G401 (cell line): ENCODE results near the gene TBR1. TPM values are rescaled to one million over a fixed set of nuclear protein-coding genes. Genes with fewer than 3 reads are reported as not detected.
A peak's percentile ranks its signal among the peaks of the same experiment; 100 is the strongest.

Source experiments
- DNase-seq: peaks from one replicate; pipeline ENCODE4 v3.0.0-alpha.2; 2015; ENCODE audit warnings: low spot score
- in situ Hi-C: cut with HindIII; loops from 2 replicates; pipeline ENCODE4 v1.10.0; 2016; ENCODE audit warnings: low sequenced_read_pairs, mixed read lengths
- total RNA-seq: library from RNA; depleted of rRNA; stranded (reverse); fragments of >200 nt; shearing (Covaris generic); gene quantifications from 2 replicates; pipeline ENCODE4 v1.2.3, GENCODE V29; 2014

The TBR1 gene
- total RNA-seq, 1 experiment from 2014 or later, result not detected

DNA sequence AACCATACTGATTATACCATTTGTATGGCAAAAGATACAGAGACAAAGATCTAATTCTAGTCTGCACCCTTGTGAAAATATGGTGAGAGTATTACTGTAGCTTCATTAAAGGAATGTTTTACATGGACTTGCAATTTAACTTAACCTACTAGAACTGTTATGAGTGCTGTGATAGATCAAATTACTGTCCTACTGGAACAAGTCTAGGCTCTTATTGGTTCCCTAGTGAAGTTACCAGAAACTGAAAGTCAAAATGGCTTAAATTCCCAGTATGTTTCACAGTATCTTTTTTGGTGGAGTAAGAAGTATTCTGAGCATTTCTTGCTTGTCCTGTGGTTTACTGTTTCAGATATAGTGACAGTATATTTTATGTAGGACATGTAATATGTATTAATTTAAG lies 3.8 kb upstream of the TBR1 start:
- in situ Hi-C loops, result no loop called here
- DNase-seq, result no peak

DNA sequence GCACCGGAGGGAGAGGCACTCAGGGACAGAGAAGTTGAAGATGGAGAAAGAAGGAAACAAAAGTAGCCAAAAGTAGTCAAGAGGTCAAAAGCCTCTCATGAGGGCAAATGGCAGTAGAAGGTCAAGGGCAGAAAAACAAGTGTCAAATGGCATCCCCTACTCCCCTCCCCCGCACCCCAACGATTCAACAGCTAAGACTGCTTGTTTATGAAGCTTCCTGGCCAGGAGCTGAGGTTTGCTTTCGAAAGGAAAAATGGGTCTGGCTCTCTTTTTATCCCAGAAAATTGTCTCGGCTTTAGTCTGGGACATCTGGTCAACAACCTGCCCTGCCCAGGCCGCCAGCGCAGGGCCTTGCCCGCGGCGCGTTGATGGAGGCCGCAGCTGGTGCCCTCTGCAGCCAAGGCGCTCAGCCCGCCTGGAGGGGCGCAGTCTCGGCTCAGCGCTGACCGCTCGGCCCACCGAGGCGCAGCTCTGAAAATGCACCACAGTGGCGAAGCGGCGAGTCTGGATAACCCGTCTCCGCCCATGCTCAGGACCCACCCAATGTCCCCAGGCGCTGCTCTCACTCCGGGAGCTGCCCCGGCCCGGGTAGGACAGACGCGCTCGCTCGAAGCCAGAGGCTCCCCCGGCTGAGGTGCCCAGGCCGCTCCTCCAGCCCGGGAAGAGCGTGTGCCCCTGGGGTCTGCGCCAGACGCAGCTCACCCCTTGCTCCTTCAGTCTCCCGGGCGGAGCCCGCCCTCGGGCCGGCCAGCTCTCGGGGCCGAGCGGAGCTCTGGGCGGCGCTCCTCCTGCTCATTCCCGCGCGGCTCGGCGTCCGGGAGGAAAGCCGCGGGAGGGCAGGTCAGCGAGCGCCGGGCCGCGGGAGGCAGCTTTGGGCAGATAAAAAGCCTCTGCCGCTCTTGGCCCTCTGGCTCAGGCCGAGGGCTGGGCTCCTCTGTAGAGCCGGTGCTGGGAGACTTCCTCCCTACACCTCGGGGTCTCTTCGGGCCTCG lies 1.8 kb upstream of the TBR1 start:
- peak; percentile 12 for DNase-seq
- in situ Hi-C loops, result no loop called here

DNA sequence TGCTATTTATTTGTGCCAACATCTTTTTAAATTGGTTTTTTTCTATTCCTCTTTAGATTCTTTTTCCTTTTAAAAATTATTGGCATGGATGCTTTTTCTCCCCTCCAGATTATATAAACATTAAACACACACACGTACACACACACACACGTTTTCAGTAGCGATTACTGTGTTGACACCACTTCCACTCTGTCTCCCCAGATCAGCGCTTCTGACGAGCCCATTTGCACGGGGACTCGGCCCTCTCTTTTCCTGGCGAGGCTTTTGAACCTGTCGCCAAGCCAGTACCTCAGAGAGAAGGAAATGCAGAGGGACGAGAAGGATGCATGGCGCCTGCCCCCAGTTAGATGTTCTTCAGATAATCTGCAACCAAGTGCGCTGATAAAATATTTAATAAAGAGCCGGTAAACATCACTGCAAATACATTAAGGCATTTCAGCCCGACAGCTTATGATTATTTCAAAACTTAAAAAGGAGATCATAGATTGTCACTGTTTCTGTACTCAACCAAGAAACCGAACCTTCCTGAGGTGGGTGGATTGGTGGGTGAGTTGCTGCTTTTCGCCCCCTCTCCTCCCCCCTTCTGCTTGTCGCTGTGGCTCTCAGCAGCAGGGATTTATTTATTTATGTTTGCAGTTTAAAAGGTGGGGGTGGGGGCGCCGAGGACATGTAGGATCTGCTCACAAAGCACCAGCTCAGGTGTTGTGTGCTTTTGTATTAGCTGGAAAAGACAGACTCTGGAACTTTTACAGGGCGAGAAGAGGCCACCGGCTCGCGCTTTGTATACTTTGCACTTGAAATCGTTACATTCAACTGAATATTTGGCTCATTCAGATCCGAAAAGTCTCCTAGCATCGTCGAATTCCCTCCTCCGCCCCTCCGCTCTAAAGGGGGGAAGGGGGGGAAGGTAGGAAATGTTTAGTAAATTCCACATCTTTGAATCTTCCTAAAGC lies 787 bp upstream of the TBR1 start:
- in situ Hi-C loops, result no loop called here
- peak; percentile 28 for DNase-seq

DNA sequence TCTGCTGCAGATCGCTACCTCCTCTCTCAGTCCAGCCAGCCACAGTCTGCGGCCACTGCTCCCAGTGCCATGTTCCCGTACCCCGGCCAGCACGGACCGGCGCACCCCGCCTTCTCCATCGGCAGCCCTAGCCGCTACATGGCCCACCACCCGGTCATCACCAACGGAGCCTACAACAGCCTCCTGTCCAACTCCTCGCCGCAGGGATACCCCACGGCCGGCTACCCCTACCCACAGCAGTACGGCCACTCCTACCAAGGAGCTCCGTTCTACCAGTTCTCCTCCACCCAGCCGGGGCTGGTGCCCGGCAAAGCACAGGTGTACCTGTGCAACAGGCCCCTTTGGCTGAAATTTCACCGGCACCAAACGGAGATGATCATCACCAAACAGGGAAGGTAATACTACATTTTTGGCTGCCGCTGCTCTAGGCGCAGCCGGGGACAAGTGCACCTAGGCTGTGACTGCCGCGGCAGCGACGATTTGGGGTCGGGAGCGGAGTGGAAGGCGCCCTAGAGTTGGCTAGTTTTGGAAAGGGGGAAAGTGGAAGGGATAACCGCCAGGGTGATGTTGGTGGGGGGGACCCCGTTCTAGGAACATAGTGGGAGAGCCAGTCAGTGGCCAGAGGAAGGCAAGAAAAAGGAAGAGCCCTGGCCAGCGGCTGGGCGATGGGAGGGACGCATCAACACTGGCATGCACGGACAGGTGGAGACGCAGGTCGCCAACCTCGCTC lies 776 bp downstream of the TBR1 start:
- in situ Hi-C loops, result no loop called here
- DNase-seq, result no peak

DNA sequence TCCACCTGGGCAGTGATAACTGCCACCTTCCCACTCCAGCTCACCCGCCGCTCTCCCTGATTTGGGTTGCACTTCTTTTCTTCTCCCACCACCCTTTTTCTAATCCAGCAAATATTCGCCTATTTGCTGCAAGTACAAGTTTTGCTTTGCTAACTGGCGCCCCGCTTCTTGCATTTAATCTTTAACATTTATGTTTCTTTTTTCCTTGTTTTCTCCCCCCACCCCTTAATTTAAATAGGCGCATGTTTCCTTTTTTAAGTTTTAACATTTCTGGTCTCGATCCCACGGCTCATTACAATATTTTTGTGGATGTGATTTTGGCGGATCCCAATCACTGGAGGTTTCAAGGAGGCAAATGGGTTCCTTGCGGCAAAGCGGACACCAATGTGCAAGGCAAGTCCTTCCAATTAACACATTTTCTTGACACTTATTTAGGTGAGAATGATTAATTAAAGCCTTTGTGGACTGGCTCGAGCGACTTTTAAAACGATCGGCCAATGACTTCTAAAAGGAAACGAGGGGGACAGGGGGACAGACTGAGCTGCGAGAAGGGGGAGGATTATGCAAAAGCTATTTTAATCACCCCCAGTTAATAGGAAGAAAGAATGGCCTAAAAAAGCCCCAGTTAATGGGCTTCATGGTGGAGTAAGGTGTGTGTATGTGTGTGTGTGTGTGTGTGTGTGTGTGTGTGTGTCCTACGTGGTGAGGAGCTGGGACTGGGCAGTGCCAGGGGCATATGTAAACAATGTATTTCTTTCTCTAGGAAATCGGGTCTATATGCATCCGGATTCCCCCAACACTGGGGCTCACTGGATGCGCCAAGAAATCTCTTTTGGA lies 1.6 kb downstream of the TBR1 start:
- in situ Hi-C loops, result no loop called here
- no peak for DNase-seq

DNA sequence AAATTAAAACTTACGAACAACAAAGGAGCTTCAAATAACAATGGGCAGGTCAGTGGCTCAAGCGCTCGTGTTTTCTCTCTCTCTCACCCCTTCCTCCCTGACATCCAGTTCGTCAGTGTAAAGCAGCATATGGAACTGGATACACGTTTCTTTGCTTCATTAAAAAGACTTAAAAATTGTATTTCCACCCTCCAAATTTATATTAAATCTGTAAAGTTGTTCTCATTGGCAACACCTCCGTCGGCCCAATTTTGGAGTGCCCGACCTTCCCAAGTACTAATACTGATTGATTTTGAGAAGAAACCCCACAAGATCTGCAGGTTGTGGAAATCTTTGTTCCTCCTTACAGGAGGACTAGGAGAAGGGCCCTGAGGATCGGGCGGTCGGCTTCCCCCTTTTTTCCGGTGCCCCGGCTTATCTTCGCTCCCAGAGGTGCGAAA lies 2.2 kb downstream of the TBR1 start:
- DNase-seq, result no peak
- in situ Hi-C loops, result no loop called here

DNA sequence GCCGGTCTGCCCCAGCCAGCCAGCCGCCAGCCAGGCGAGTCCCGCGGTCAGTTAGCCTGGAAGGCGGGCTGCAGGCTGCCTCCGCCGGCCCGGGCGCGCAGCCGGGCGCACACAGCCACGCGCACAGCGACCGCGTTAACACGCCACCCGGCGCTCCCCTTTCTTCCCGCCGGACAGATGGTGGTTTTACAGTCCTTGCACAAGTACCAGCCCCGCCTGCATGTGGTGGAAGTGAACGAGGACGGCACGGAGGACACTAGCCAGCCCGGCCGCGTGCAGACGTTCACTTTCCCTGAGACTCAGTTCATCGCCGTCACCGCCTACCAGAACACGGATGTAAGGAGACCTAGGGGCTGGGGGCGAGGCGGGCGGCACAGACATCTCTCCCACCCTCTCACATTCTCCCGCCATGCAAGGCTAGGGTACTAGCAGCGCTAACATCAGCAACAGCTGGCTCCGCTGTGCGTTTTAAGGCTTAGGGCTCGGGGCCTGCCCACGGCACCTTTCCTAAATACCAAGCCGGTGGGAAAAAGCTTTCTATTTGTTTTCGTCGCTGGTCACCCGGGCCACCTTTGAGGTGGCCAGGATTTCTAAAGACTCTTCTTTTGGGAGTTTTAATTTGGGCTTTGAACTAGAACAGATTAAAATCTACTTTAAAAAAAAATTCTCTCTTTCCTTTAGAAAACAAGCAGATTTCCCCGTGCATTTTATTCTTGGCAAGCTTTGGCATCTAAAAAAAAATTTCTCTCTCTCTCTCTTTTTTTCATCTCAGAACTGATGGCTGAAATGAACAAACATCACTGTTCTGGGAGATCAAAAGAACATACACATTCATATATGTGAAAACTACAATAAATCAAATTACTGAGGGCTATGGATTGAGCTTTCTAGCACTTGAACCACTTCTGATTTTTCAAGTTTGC lies 2.9 kb downstream of the TBR1 start:
- peak; percentile 11 for DNase-seq
- in situ Hi-C loops, result no loop called here

DNA sequence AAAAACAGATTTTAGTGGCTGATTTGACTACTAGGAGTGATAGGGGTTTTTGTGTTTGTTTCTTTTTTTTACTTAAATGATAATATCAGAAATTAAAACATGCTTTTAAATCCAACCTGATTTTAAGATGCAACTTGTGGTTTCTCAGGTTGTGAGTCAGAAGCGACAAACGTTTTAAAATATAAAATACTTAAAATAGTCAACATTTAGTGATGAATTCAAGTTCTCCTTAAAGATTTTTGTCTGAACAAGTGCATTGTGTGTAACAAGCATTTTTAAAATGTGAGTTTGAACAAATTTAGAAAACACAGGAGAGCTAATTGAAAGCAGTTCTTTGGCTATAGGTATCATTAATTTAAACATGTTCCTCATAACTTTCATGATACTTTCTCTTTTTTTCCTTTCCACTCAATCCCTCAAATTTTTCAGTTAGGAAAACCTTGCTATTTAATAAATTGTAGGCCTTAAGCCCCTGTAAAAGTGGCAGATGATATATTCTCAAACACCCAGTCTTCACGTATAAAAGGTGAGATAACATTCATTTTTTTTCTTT lies 3.6 kb downstream of the TBR1 start:
- in situ Hi-C loops, result no loop called here
- DNase-seq, result no peak

DNA sequence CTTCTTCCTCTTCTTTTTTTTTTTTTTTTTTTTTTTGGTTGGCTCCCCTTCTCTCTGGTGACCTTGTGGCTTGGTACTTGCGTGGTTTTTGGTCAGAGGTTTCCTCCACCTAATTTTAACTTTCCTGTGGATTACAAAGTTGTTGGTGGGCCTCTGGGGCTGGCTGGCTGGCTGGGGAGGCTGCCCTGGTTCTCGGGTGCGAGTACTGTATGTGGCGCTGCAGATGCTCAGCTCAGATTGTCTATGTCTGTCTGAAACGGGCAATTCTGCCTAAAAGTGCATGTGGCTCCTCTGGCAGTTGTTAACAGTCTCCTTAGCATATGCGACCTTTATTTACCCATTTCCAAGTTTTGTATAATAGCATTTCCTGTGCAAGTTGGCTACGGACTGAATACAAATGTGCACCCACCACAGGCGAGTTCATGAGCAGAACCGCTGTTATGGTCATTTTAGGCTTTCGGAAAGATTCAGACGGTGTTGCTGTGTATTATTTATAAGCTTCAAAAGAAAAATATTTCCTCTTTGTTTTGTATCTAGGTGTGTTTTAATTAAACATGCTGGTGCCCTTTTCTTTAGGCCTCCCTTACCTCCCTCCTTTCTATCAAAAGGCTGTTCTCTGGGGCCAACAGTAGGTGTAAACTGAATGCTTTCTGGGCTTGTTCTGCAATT lies 4.4 kb downstream of the TBR1 start:
- no peak for DNase-seq
- in situ Hi-C loops, result no loop called here

DNA sequence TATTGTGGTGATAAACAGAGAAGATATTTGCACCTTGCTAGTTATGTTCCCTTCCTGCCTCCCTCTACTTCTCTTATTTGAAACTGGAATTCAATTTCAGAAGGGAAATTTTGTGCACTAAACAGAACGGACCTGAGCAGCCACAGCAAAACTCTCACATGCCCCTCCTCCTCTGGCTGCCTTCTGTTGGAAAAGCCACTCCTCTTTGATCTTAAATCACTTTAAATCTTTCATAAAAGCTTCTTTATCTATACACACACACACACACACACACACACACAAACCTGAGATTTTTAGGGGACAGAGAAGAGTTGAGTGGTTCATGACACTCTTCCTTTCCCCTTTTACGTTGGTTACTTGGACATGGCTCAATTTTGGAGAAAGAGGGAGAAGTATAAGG lies 5.6 kb downstream of the TBR1 start:
- no peak for DNase-seq
- in situ Hi-C loops, result no loop called here

DNA sequence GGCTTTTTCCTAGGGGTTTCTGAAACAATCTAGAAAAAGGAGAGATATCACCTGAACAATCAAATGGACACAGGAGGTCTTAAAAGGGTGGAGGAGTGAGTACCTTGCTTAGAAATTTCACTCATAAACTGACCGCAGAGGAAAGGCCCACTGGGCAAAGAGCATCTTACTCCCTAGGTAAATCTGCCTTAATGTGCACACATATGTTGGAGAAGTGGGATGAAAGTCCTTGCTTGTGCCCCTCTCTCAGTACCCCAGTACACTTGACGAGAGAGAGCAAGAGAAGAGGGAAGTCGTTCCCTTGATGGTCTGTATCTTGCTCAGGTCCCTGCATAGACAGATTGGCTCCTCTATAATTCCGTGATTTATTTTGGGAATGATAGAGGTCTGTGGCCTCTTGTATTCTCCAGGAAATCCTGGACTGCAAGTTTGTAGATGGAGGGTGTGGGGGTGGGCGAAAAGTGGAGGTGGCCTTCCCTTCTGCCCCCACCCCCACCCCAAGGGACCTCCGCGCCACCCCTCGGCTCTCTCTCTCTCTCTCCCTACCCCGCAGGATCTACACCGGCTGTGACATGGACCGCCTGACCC lies 6.8 kb downstream of the TBR1 start:
- no peak for DNase-seq
- in situ Hi-C loops, result no loop called here

DNA sequence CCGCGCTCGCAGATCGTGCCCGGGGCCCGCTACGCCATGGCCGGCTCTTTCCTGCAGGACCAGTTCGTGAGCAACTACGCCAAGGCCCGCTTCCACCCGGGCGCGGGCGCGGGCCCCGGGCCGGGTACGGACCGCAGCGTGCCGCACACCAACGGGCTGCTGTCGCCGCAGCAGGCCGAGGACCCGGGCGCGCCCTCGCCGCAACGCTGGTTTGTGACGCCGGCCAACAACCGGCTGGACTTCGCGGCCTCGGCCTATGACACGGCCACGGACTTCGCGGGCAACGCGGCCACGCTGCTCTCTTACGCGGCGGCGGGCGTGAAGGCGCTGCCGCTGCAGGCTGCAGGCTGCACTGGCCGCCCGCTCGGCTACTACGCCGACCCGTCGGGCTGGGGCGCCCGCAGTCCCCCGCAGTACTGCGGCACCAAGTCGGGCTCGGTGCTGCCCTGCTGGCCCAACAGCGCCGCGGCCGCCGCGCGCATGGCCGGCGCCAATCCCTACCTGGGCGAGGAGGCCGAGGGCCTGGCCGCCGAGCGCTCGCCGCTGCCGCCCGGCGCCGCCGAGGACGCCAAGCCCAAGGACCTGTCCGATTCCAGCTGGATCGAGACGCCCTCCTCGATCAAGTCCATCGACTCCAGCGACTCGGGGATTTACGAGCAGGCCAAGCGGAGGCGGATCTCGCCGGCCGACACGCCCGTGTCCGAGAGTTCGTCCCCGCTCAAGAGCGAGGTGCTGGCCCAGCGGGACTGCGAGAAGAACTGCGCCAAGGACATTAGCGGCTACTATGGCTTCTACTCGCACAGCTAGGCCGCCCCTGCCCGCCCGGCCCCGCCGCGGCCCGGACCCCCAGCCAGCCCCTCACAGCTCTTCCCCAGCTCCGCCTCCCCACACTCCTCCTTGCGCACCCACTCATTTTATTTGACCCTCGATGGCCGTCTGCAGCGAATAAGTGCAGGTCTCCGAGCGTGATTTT lies 7.6 kb downstream of the TBR1 start:
- in situ Hi-C loops, result no loop called here
- no peak for DNase-seq

DNA sequence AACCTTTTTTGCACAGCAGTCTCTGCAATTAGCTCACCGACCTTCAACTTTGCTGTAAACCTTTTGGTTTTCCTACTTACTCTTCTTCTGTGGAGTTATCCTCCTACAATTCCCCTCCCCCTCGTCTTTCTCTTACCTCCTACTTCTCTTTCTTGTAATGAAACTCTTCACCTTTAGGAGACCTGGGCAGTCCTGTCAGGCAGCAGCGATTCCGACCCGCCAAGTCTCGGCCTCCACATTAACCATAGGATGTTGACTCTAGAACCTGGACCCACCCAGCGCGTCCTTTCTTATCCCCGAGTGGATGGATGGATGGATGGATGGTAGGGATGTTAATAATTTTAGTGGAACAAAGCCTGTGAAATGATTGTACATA lies 8.3 kb downstream of the TBR1 start:
- in situ Hi-C loops, result no loop called here
- no peak for DNase-seq

DNA sequence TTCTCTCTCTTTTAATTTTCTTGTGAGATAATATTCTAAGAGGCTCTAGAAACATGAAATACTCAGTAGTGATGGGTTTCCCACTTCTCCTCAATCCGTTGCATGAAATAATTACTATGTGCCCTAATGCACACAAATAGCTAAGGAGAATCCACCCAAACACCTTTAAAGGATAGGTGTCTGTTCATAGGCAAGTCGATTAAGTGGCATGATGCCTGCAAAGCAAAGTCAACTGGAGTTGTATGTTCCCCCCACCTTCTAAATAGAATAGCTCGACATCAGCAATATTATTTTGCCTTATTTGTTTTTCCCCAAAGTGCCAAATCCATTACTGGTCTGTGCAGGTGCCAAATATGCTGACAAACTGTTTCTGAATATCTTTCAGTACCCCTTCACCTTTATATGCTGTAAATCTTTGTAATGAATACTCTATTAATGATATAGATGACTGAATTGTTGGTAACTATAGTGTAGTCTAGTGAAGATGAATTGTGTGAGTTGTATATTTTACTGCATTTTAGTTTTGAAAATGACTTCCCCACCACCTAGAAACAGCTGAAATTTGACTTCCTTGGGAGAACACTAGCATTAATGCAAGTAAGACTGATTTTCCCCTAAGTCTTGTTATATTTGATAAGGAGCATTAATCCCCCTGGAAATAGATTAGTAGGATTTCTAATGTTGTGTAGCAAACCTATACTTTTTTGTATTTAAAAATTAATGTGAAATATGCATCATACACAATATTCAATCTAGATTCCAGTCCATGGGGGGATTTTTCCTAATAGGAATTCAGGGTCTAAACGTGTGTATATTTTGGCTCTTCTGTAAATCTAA lies 9.0 kb downstream of the TBR1 start:
- DNase-seq, result no peak
- in situ Hi-C loops, result no loop called here
